Type B pancreatic cell (in vitro differentiated cells): Measurements from ENCODE around the gene MAD1L1. TPM values are rescaled to one million over a fixed set of nuclear protein-coding genes. Genes with fewer than 3 reads are reported as not detected.
A peak's percentile ranks its signal among the peaks of the same experiment; 100 is the strongest.

Experiments
- DNase-seq: peaks from one replicate; pipeline ENCODE4 v3.0.0; 2021; ENCODE audit warnings: mixed read lengths; ENCODE audit not compliant: unreplicated experiment; ENCODE audit errors: extremely low spot score
- H3K27ac Mint-ChIP-seq: 2 replicates; pipeline ENCODE4 v1.8.0; 2021; ENCODE audit warnings: mild to moderate bottlenecking, mixed read lengths
- H3K27me3 Mint-ChIP-seq: 2 replicates; pipeline ENCODE4 v1.8.0; 2021; ENCODE audit warnings: mixed read lengths
- H3K36me3 Mint-ChIP-seq: 2 replicates; pipeline ENCODE4 v1.8.0; 2021; ENCODE audit warnings: mixed read lengths
- H3K4me1 Mint-ChIP-seq: one replicate; pipeline ENCODE4 v1.8.0; 2021; ENCODE audit warnings: mixed read lengths; ENCODE audit not compliant: unreplicated experiment
- H3K4me3 Mint-ChIP-seq: 2 replicates; pipeline ENCODE4 v1.8.0; 2021; ENCODE audit warnings: mild to moderate bottlenecking, mixed read lengths
- H3K9me3 Mint-ChIP-seq: 2 replicates; pipeline ENCODE4 v1.8.0; 2021; ENCODE audit warnings: mixed read lengths
- CTCF ChIP-seq: fragments of 200-600 bp; sonication (generic); conservative IDR thresholded peaks from 2 replicates; pipeline ENCODE4 v1.5.0; 2021; ENCODE audit warnings: antibody characterized with exemption, mild to moderate bottlenecking
- total RNA-seq: library from RNA; stranded (reverse); gene quantifications from 2 replicates; pipeline ENCODE4 v1.2.1, GENCODE V29; 2021; ENCODE audit warnings: low replicate concordance

The MAD1L1 gene
- total RNA-seq, 1 donor from 2014 or later, result 40.7 TPM

- Mint-ChIP-seq H3K9me3 (no peaks in the 10 kb centered on the region), H3K27me3 (no peaks in the 10 kb centered on the region), H3K4me3 (no peak overlapping the region), H3K27ac (no peak overlapping the region), H3K4me1 (peaks cover 10% of the 10 kb centered on the region), H3K36me3 (peaks cover 33% of the 10 kb centered on the region)
- DNase-seq, result no peak
- TF ChIP-seq CTCF, result no peak
Measured at GRCh38 chr7:1975581-1975980, 257.2 kb downstream of the MAD1L1 start.

- TF ChIP-seq CTCF, result no peak
- Mint-ChIP-seq H3K27ac (no peak overlapping the region), H3K4me1 (peaks cover 10% of the 10 kb centered on the region), H3K27me3 (no peaks in the 10 kb centered on the region), H3K36me3 (peaks cover 33% of the 10 kb centered on the region), H3K9me3 (no peaks in the 10 kb centered on the region), H3K4me3 (no peak overlapping the region)
- DNase-seq, result no peak
Measured at GRCh38 chr7:1975179-1975578, 257.6 kb downstream of the MAD1L1 start.

- H3K4me1 Mint-ChIP-seq, result peaks cover 15% of the 10 kb centered on the region
- H3K9me3 Mint-ChIP-seq, result no peaks in the 10 kb centered on the region
- TF ChIP-seq CTCF, result no peak
- peak overlapping the region; percentile 12 for H3K27ac Mint-ChIP-seq
- no peaks in the 10 kb centered on the region for H3K27me3 Mint-ChIP-seq
- H3K4me3 Mint-ChIP-seq, result no peak overlapping the region
- H3K36me3 Mint-ChIP-seq, result peaks cover 33% of the 10 kb centered on the region
- no peak for DNase-seq
Measured at GRCh38 chr7:1974290-1975101, 258.2 kb downstream of the MAD1L1 start.

- Mint-ChIP-seq H3K9me3 (no peaks in the 10 kb centered on the region), H3K27ac (no peak overlapping the region)
Measured at GRCh38 chr7:1973321-1974251, 259.2 kb downstream of the MAD1L1 start.

GRCh38 chr7:1972744-1973143 lies 260.0 kb downstream of the MAD1L1 start:
- Mint-ChIP-seq H3K27ac (no peak overlapping the region), H3K36me3 (peaks cover 33% of the 10 kb centered on the region), H3K4me1 (peaks cover 15% of the 10 kb centered on the region), H3K4me3 (no peak overlapping the region), H3K27me3 (no peaks in the 10 kb centered on the region), H3K9me3 (no peaks in the 10 kb centered on the region)
- DNase-seq, result no peak
- no peak for TF ChIP-seq CTCF

More at GRCh38 chr7:1973321-1974251, 259.2 kb downstream of the MAD1L1 start:
- H3K27me3 Mint-ChIP-seq, result no peaks in the 10 kb centered on the region
- no peak overlapping the region for H3K4me3 Mint-ChIP-seq
- H3K36me3 Mint-ChIP-seq, result peaks cover 33% of the 10 kb centered on the region
- peaks cover 15% of the 10 kb centered on the region for H3K4me1 Mint-ChIP-seq
- DNase-seq, result no peak
- no peak for TF ChIP-seq CTCF
